G401.6 (cell line): ENCODE data around the gene METTL22.
"Not testable (repeated sequence)": the region's sequence is repeated elsewhere in the genome, so short reads cannot be mapped to it uniquely, and the experiment has no call there.

Experiments
- FAIRE-seq: peaks from 2 replicates; lab custom pipeline; 2012; peaks lifted over from hg19 to GRCh38; lab: Jason Lieb, UNC

METTL22 gene

GRCh38 chr16:8632675-8633182 is 11.2 kb downstream of the METTL22 start:
- FAIRE-seq: no peak

GRCh38 chr16:8634991-8635736 is 13.7 kb downstream of the METTL22 start:
- FAIRE-seq: no peak

GRCh38 chr16:8639694-8640093 is 18.2 kb downstream of the METTL22 start:
- no peak for FAIRE-seq

- no peak for FAIRE-seq
These were observed 20.2 kb downstream of the METTL22 start for GRCh38 chr16:8641671-8642070.

GRCh38 chr16:8642146-8642545 is 20.6 kb downstream of the METTL22 start:
- no peak for FAIRE-seq

- no peak for FAIRE-seq
These were observed 23.0 kb downstream of the METTL22 start for GRCh38 chr16:8644211-8645140.

GRCh38 chr16:8645141-8645521 is 23.6 kb downstream of the METTL22 start:
- no peak for FAIRE-seq

- FAIRE-seq: no peak
These were observed 24.3 kb downstream of the METTL22 start for GRCh38 chr16:8645831-8646230.

- FAIRE-seq: no peak
These were observed 25.0 kb downstream of the METTL22 start for GRCh38 chr16:8646326-8647053.

GRCh38 chr16:8647721-8648318 is 26.3 kb downstream of the METTL22 start:
- FAIRE-seq: no peak

- FAIRE-seq: no peak
These were observed 27.4 kb downstream of the METTL22 start for GRCh38 chr16:8648877-8649276.

GRCh38 chr16:8649829-8650554 is 28.5 kb downstream of the METTL22 start:
- FAIRE-seq: no peak

- not testable (repeated sequence) for FAIRE-seq
These were observed 30.5 kb downstream of the METTL22 start for GRCh38 chr16:8651958-8652357.

GRCh38 chr16:8655184-8655717 is 33.8 kb downstream of the METTL22 start:
- FAIRE-seq: no peak

GRCh38 chr16:8656376-8656775 is 34.9 kb downstream of the METTL22 start:
- FAIRE-seq: no peak

GRCh38 chr16:8660841-8661301 is 39.4 kb downstream of the METTL22 start:
- FAIRE-seq: no peak

GRCh38 chr16:8661703-8662102 is 40.2 kb downstream of the METTL22 start:
- FAIRE-seq: no peak

GRCh38 chr16:8663192-8664089 is 41.9 kb downstream of the METTL22 start:
- FAIRE-seq: no peak

GRCh38 chr16:8665529-8665928 is 44.0 kb downstream of the METTL22 start:
- no peak for FAIRE-seq

GRCh38 chr16:8667492-8667891 is 46.0 kb downstream of the METTL22 start:
- no peak for FAIRE-seq
